DND-41 (cell line): ENCODE data around the gene SERP2.

Experiments used
- ATAC-seq: fragments of 200-7000 bp; cut with Tn5 transposase; 3 replicates; pipeline ENCODE4 v1.9.1; 2021; ENCODE audit warnings: low read depth; ENCODE audit not compliant: insufficient read depth
- DNase-seq: peaks from one replicate; pipeline ENCODE4 v3.0.0-alpha.2; 2020
- H2AFZ ChIP-seq: 2 replicates; pipeline ENCODE4 v1.6.0; 2012; ENCODE audit warnings: low read depth, low read length
- H3K27ac ChIP-seq: 2 replicates; pipeline ENCODE4 v1.5.1; 2012; ENCODE audit warnings: low read length, inconsistent platforms
- H3K27me3 ChIP-seq: fragments of 200-600 bp; sonication (generic); 2 replicates; pipeline ENCODE4 v1.6.0; 2012; ENCODE audit warnings: low read length, mild to moderate bottlenecking, inconsistent platforms; ENCODE audit not compliant: insufficient read depth, poor library complexity
- H3K36me3 ChIP-seq: 2 replicates; pipeline ENCODE4 v1.5.1; 2012; ENCODE audit warnings: low read length, inconsistent platforms; ENCODE audit not compliant: insufficient read depth
- H3K4me1 ChIP-seq: 2 replicates; pipeline ENCODE4 v1.5.1; 2012; ENCODE audit warnings: mild to moderate bottlenecking, low read length; ENCODE audit not compliant: insufficient read depth
- H3K4me2 ChIP-seq: 2 replicates; pipeline ENCODE4 v1.6.0; 2012; ENCODE audit warnings: mild to moderate bottlenecking, moderate library complexity, low read length, inconsistent platforms; ENCODE audit not compliant: insufficient read depth
- H3K4me3 ChIP-seq, 2 experiments: fragments of 200-600 bp in 1 of 2; shearing (Covaris generic) in 1 of 2; 2 replicates each; pipeline ENCODE4 v1.5.1; 2012 to 2016; ENCODE audit warnings: inconsistent platforms in 2 of 2, low read length in 2 of 2, mild to moderate bottlenecking in 2 of 2, low read depth in 1 of 2, moderate library complexity in 1 of 2
- H3K79me2 ChIP-seq: 2 replicates; pipeline ENCODE4 v1.6.0; 2012; ENCODE audit warnings: low read length, inconsistent platforms; ENCODE audit not compliant: insufficient read depth
- H3K9ac ChIP-seq: 2 replicates; pipeline ENCODE4 v1.6.0; 2012; ENCODE audit warnings: low read depth, mild to moderate bottlenecking, inconsistent platforms, low read length, moderate library complexity
- H3K9me3 ChIP-seq: 2 replicates; pipeline ENCODE4 v1.5.1; 2012; ENCODE audit warnings: low read length, moderate library complexity, mild to moderate bottlenecking, inconsistent platforms; ENCODE audit not compliant: insufficient read depth, severe bottlenecking
- H4K20me1 ChIP-seq: 2 replicates; pipeline ENCODE4 v1.6.0; 2012; ENCODE audit warnings: low read length; ENCODE audit not compliant: insufficient read depth
- CTCF ChIP-seq: IDR thresholded peaks from 2 replicates; pipeline ENCODE4 v1.5.1; 2012; ENCODE audit warnings: borderline replicate concordance, low read length, moderate library complexity, mild to moderate bottlenecking; ENCODE audit not compliant: poor library complexity, severe bottlenecking; ENCODE audit errors: extremely low read depth
- EZH2 ChIP-seq: IDR thresholded peaks from 3 replicates; pipeline ENCODE4 v1.6.1; 2012; ENCODE audit warnings: borderline replicate concordance, low read depth, mild to moderate bottlenecking, moderate library complexity, low read length, inconsistent platforms; ENCODE audit not compliant: severe bottlenecking

The SERP2 gene

GRCh38 chr13:44417876-44418275, 44.3 kb downstream of the SERP2 start:
- Histone ChIP-seq H3K27me3 (no peaks in the 10 kb centered on the region), H3K27ac (no peak overlapping the region), H3K9me3 (no peaks in the 10 kb centered on the region), H4K20me1 (no peaks in the 10 kb centered on the region), H3K4me3 (no peak overlapping the region), H3K79me2 (no peaks in the 10 kb centered on the region), H2AFZ (no peak overlapping the region; the same call in 1 of the 2 replicates), H3K4me1 (peaks cover 10% of the 10 kb centered on the region), H3K9ac (no peak overlapping the region), H3K4me2 (no peak overlapping the region), H3K36me3 (no peaks in the 10 kb centered on the region)
- DNase-seq = no peak
- ATAC-seq = no peak
- no peak for TF ChIP-seq EZH2
- no peak for TF ChIP-seq CTCF

- Histone ChIP-seq H2AFZ (no peak overlapping the region), H3K27ac (no peak overlapping the region), H3K9ac (no peak overlapping the region), H3K27me3 (no peaks in the 10 kb centered on the region), H3K79me2 (no peaks in the 10 kb centered on the region), H3K36me3 (no peaks in the 10 kb centered on the region), H3K4me1 (peaks cover 26% of the 10 kb centered on the region), H3K4me2 (no peak overlapping the region), H4K20me1 (no peaks in the 10 kb centered on the region), H3K4me3 (no peak overlapping the region), H3K9me3 (no peaks in the 10 kb centered on the region)
- TF ChIP-seq EZH2 = no peak
- no peak for TF ChIP-seq CTCF
- ATAC-seq (no peak), DNase-seq (no peak)
Observed at GRCh38 chr13:44420376-44421220, 47.0 kb downstream of the SERP2 start.

GRCh38 chr13:44421853-44422525, 48.4 kb downstream of the SERP2 start:
- Histone ChIP-seq H3K9ac (no peak overlapping the region), H3K27me3 (no peaks in the 10 kb centered on the region), H3K4me3 (no peak overlapping the region), H2AFZ (no peak overlapping the region), H3K79me2 (no peaks in the 10 kb centered on the region), H3K4me2 (no peak overlapping the region), H3K36me3 (no peaks in the 10 kb centered on the region), H4K20me1 (no peaks in the 10 kb centered on the region), H3K4me1 (peaks cover 38% of the 10 kb centered on the region), H3K9me3 (no peaks in the 10 kb centered on the region), H3K27ac (no peak overlapping the region)
- DNase-seq = no peak
- TF ChIP-seq EZH2 = no peak
- no peak for TF ChIP-seq CTCF
- ATAC-seq = no peak
